H9 (cell line): ENCODE results near the gene PPP1R18. TPM values are rescaled to one million over a fixed set of nuclear protein-coding genes. Genes with fewer than 3 reads are reported as not detected.
A peak's percentile ranks its signal among the peaks of the same experiment; 100 is the strongest.

ENCODE experiments used
- DNase-seq: peaks from one replicate; pipeline ENCODE4 v3.0.0-alpha.2; 2017
- H2AFZ ChIP-seq: one replicate; pipeline ENCODE4 v1.6.1; 2013; ENCODE audit warnings: mild to moderate bottlenecking, low read length, control low read depth, moderate library complexity
- H2AK5ac ChIP-seq: 2 replicates; pipeline ENCODE4 v1.6.1; 2013; ENCODE audit warnings: low read length, control low read depth, mixed read lengths; ENCODE audit not compliant: insufficient read length
- H2BK120ac ChIP-seq: one replicate; pipeline ENCODE4 v1.6.1; 2013; ENCODE audit warnings: low read depth, mild to moderate bottlenecking, low read length, control low read depth, inconsistent platforms; ENCODE audit not compliant: poor library complexity, severe bottlenecking
- H2BK12ac ChIP-seq: 2 replicates; pipeline ENCODE4 v1.6.1; 2013; ENCODE audit warnings: low read length, control low read depth, mixed read lengths, low read depth; ENCODE audit not compliant: insufficient read length
- H2BK15ac ChIP-seq: 2 replicates; pipeline ENCODE4 v1.6.1; 2013; ENCODE audit warnings: low read depth, low read length, control low read depth
- H2BK20ac ChIP-seq: one replicate; pipeline ENCODE4 v1.6.1; 2013; ENCODE audit warnings: low read depth, mild to moderate bottlenecking, low read length, control low read depth, inconsistent platforms; ENCODE audit not compliant: poor library complexity, severe bottlenecking
- H2BK5ac ChIP-seq: 2 replicates; pipeline ENCODE4 v1.6.1; 2013; ENCODE audit warnings: low read length, control low read depth, mixed read lengths; ENCODE audit not compliant: insufficient read length
- H3K14ac ChIP-seq: 2 replicates; pipeline ENCODE4 v1.6.1; 2013; ENCODE audit warnings: low read length, control low read depth; ENCODE audit not compliant: insufficient read depth
- H3K18ac ChIP-seq: 2 replicates; pipeline ENCODE4 v1.6.1; 2013; ENCODE audit warnings: low read depth, mild to moderate bottlenecking, mixed read lengths, low read length, control low read depth; ENCODE audit not compliant: insufficient read length
- H3K23ac ChIP-seq: 2 replicates; pipeline ENCODE4 v1.6.1; 2013; ENCODE audit warnings: low read length, control low read depth, mixed read lengths, low read depth; ENCODE audit not compliant: insufficient read length
- H3K23me2 ChIP-seq: 2 replicates; pipeline ENCODE4 v1.6.1; 2013; ENCODE audit warnings: low read depth, mild to moderate bottlenecking, mixed read lengths, low read length, control low read depth; ENCODE audit not compliant: insufficient read length, poor library complexity, severe bottlenecking
- H3K27ac ChIP-seq: 2 replicates; pipeline ENCODE4 v1.5.1; 2013; ENCODE audit warnings: low read length, control low read depth, mixed read lengths, low read depth; ENCODE audit not compliant: insufficient read length
- H3K27me3 ChIP-seq: 2 replicates; pipeline ENCODE4 v1.6.1; 2013; ENCODE audit warnings: low read length, control low read depth, inconsistent platforms; ENCODE audit not compliant: insufficient read depth
- H3K4ac ChIP-seq: 2 replicates; pipeline ENCODE4 v1.6.1; 2013; ENCODE audit warnings: low read depth, mild to moderate bottlenecking, control low read depth, inconsistent platforms, low read length, moderate library complexity
- H3K4me1 ChIP-seq: 2 replicates; pipeline ENCODE4 v1.6.1; 2013; ENCODE audit warnings: low read length, control low read depth, inconsistent platforms; ENCODE audit not compliant: insufficient read depth
- H3K4me2 ChIP-seq: 2 replicates; pipeline ENCODE4 v1.6.1; 2013; ENCODE audit warnings: low read length, control low read depth, mixed read lengths; ENCODE audit not compliant: insufficient read length, insufficient read depth
- H3K56ac ChIP-seq: 2 replicates; pipeline ENCODE4 v1.6.1; 2013; ENCODE audit warnings: low read depth, mild to moderate bottlenecking, mixed read lengths, low read length, control low read depth; ENCODE audit not compliant: insufficient read length
- H3K79me1 ChIP-seq: 2 replicates; pipeline ENCODE4 v1.6.1; 2013; ENCODE audit warnings: low read depth, mild to moderate bottlenecking, moderate library complexity, low read length, control low read depth, inconsistent platforms; ENCODE audit not compliant: insufficient read depth, poor library complexity, severe bottlenecking
- H3K79me2 ChIP-seq: 2 replicates; pipeline ENCODE4 v1.6.1; 2013; ENCODE audit warnings: low read length, control low read depth, inconsistent platforms; ENCODE audit not compliant: insufficient read depth
- H3K9ac ChIP-seq: 2 replicates; pipeline ENCODE4 v1.6.1; 2013; ENCODE audit warnings: low read length, control low read depth, mixed read lengths; ENCODE audit not compliant: insufficient read length; ENCODE audit errors: extremely low read depth
- H3K9me3 ChIP-seq: one replicate; pipeline ENCODE4 v1.6.1; 2013; ENCODE audit warnings: low read depth, low read length, inconsistent platforms; ENCODE audit not compliant: control insufficient read depth
- H3T11ph ChIP-seq: one replicate; pipeline ENCODE4 v1.6.1; 2013; ENCODE audit warnings: mild to moderate bottlenecking, low read length, control low read depth, inconsistent platforms
- H4K20me1 ChIP-seq: one replicate; pipeline ENCODE4 v1.6.1; 2013; ENCODE audit not compliant: control insufficient read depth, insufficient read length, insufficient read depth
- H4K5ac ChIP-seq: 2 replicates; pipeline ENCODE4 v1.6.1; 2013; ENCODE audit warnings: low read depth, mild to moderate bottlenecking, mixed read lengths, low read length, control low read depth; ENCODE audit not compliant: insufficient read length
- H4K8ac ChIP-seq: replicated peaks from 2 replicates; pipeline ENCODE4 v1.6.1; 2013; ENCODE audit warnings: low read length, control low read depth, mixed read lengths, low read depth; ENCODE audit not compliant: insufficient read length
- H4K91ac ChIP-seq: 2 replicates; pipeline ENCODE4 v1.6.1; 2013; ENCODE audit warnings: low read depth, mild to moderate bottlenecking, moderate library complexity, mixed read lengths, low read length, control low read depth; ENCODE audit not compliant: insufficient read length
- H3K27ac Mint-ChIP-seq, 3 experiments: 2 replicates in 2 of 3; 3 replicates in 1 of 3; pipeline ENCODE4 v1.8.0; 2020 to 2021; ENCODE audit warnings: mixed read lengths in 3 of 3, mild to moderate bottlenecking in 1 of 3, moderate library complexity in 1 of 3
- H3K27me3 Mint-ChIP-seq: 2 replicates; pipeline ENCODE4 v1.8.0; 2021; ENCODE audit warnings: low read depth, mild to moderate bottlenecking, moderate library complexity, mixed read lengths
- H3K36me3 Mint-ChIP-seq, 3 experiments: 2 replicates in 2 of 3; 3 replicates in 1 of 3; pipeline ENCODE4 v1.8.0; 2020 to 2021; ENCODE audit warnings: low read depth in 3 of 3, mixed read lengths in 3 of 3; ENCODE audit not compliant: insufficient read depth in 1 of 3
- H3K4me1 Mint-ChIP-seq, 2 experiments: 2 replicates each; pipeline ENCODE4 v1.8.0; 2020; ENCODE audit warnings: mixed read lengths in 2 of 2
- H3K4me3 Mint-ChIP-seq, 2 experiments: 2 replicates in 1 of 2; 3 replicates in 1 of 2; pipeline ENCODE4 v1.8.0; 2020 to 2021; ENCODE audit warnings: mild to moderate bottlenecking in 2 of 2, mixed read lengths in 2 of 2, moderate library complexity in 1 of 2
- H3K9me3 Mint-ChIP-seq, 2 experiments: 2 replicates in 1 of 2; 3 replicates in 1 of 2; pipeline ENCODE4 v1.8.0; 2020; ENCODE audit warnings: mild to moderate bottlenecking in 2 of 2, mixed read lengths in 2 of 2, moderate library complexity in 1 of 2
- WGBS: extraction: QIAGEN DNeasy Blood & Tissue Kit; methylation state at CpG from one replicate; pipeline ENCODE4 v1.1.7; 2013; ENCODE audit warnings: missing lambda C conversion rate, low lambda C conversion rate, mixed read lengths; ENCODE audit not compliant: insufficient read length; ENCODE audit errors: extremely low coverage; 5-methylcytosine and 5-hydroxymethylcytosine counted together
- total RNA-seq: library from RNA; stranded (reverse); gene quantifications from 2 replicates; pipeline ENCODE4 v1.2.1, GENCODE V29; 2021
- TF ChIP-seq, protein P1 (sequence below): fragments of 200-600 bp; sonication (generic); conservative IDR thresholded peaks from 3 replicates; pipeline ENCODE4 v1.8.0; 2021; ENCODE audit warnings: antibody characterized with exemption, mild to moderate bottlenecking

Gene PPP1R18
- total RNA-seq, 1 experiment from 2014 or later, result 28.0 TPM

DNA sequence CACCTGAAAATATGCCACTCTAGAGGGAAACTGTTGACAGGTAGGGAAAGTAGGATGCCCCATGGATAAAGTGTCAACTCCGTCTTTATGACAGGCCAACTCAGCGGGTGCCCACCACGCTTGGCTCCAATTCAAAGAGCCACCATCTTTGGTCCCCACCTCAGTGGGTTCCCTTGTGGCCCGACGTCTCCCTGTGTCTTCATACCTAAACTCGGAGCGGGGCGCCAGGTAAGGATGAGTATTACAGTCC lies 30.4 kb upstream of the PPP1R18 start:
- H4K20me1 ChIP-seq, result no peaks in the 10 kb centered on the region
- H4K8ac ChIP-seq, result no peak overlapping the region
- H3K18ac ChIP-seq, result peak overlapping the region; percentile 61
- Mint-ChIP-seq H3K27me3 (peaks cover 3% of the 10 kb centered on the region; the same call in 1 of the 2 replicates), H3K9me3 (peaks cover 6 to 7% of the 10 kb centered on the region in 2 experiments; a peak in 4 of 5 replicates), H3K27ac (peak overlapping the region; percentile 97 to 99 (median 98)), H3K4me1 (peaks cover 19 to 26% of the 10 kb centered on the region in 2 experiments), H3K36me3 (peaks cover 39 to 58% (median 53%) of the 10 kb centered on the region in 3 experiments), H3K4me3 (peak overlapping the region; percentile 93 to 98)
- no peak overlapping the region for H3K27ac ChIP-seq
- no peak overlapping the region for H3K4ac ChIP-seq
- no peak overlapping the region for H2BK20ac ChIP-seq
- no peak overlapping the region for H2BK12ac ChIP-seq
- no peak overlapping the region for H4K5ac ChIP-seq
- H3K79me1 ChIP-seq, result no peaks in the 10 kb centered on the region
- H3K9ac ChIP-seq, result peak overlapping the region; percentile 8
- no peaks in the 10 kb centered on the region for H3K27me3 ChIP-seq
- H2BK120ac ChIP-seq, result no peak overlapping the region
- DNase-seq, result no peak
- no peaks in the 10 kb centered on the region for H3K4me1 ChIP-seq
- peaks cover 10% of the 10 kb centered on the region; the same call in 1 of the 2 replicates for H3K79me2 ChIP-seq
- peaks cover 15% of the 10 kb centered on the region for H3K23me2 ChIP-seq
- H2BK15ac ChIP-seq, result no peak overlapping the region
- no peak overlapping the region for H2BK5ac ChIP-seq
- no peak overlapping the region for H3K56ac ChIP-seq
- no peak overlapping the region for H3T11ph ChIP-seq
- TF ChIP-seq, protein P1, sequence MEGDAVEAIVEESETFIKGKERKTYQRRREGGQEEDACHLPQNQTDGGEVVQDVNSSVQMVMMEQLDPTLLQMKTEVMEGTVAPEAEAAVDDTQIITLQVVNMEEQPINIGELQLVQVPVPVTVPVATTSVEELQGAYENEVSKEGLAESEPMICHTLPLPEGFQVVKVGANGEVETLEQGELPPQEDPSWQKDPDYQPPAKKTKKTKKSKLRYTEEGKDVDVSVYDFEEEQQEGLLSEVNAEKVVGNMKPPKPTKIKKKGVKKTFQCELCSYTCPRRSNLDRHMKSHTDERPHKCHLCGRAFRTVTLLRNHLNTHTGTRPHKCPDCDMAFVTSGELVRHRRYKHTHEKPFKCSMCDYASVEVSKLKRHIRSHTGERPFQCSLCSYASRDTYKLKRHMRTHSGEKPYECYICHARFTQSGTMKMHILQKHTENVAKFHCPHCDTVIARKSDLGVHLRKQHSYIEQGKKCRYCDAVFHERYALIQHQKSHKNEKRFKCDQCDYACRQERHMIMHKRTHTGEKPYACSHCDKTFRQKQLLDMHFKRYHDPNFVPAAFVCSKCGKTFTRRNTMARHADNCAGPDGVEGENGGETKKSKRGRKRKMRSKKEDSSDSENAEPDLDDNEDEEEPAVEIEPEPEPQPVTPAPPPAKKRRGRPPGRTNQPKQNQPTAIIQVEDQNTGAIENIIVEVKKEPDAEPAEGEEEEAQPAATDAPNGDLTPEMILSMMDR, result no peak
- H3K9me3 ChIP-seq, result no peaks in the 10 kb centered on the region
- H3K23ac ChIP-seq, result no peak overlapping the region
- H3K14ac ChIP-seq, result peak overlapping the region; percentile 44; the same call in 1 of the 2 replicates
- no peak overlapping the region for H2AK5ac ChIP-seq
- peak overlapping the region; percentile 78 for H3K4me2 ChIP-seq
- no peak overlapping the region for H4K91ac ChIP-seq
- WGBS, result no CpG with 5 or more reads among the region's 8 CpGs
- no peak overlapping the region for H2AFZ ChIP-seq
